NCI-H82 (cell line): ENCODE measurements around the gene PAK6.

Source experiments
- DNase-seq: peaks from one replicate; lab custom pipeline; 2025; lab: John Stamatoyannopoulos, UW

Gene PAK6

GRCh38 chr15:40310001-40310959, 71.4 kb downstream of the PAK6 start:
- peak; percentile 83 for DNase-seq

- no peak for DNase-seq
Measured at GRCh38 chr15:40310993-40311392, 72.1 kb downstream of the PAK6 start.

GRCh38 chr15:40312370-40313158, 73.7 kb downstream of the PAK6 start:
- DNase-seq: no peak

- DNase-seq: peak; percentile 97
Measured at GRCh38 chr15:40313531-40314398, 74.9 kb downstream of the PAK6 start.

- no peak for DNase-seq
Measured at GRCh38 chr15:40314723-40315276, 75.9 kb downstream of the PAK6 start.

GRCh38 chr15:40316931-40317330, 78.1 kb downstream of the PAK6 start:
- no peak for DNase-seq

- no peak for DNase-seq
Measured at GRCh38 chr15:40317580-40317979, 78.7 kb downstream of the PAK6 start.

GRCh38 chr15:40320409-40320808, 81.5 kb downstream of the PAK6 start:
- no peak for DNase-seq

- peak; percentile 91 for DNase-seq
Measured at GRCh38 chr15:40320931-40321371, 82.1 kb downstream of the PAK6 start.

- peak; percentile 30 for DNase-seq
Measured at GRCh38 chr15:40322531-40323238, 83.8 kb downstream of the PAK6 start.

- peak; percentile 98 for DNase-seq
Measured at GRCh38 chr15:40323239-40323952, 84.5 kb downstream of the PAK6 start, which contains the start of gene INAFM2. Gene INAFM2, plus strand, starts transcription at chr15:40323692. Its CDS starts 364 bp downstream, at chr15:40324056.

GRCh38 chr15:40323953-40324937, 85.4 kb downstream of the PAK6 start:
- peak; percentile 31 for DNase-seq

GRCh38 chr15:40325188-40325587, 86.3 kb downstream of the PAK6 start:
- DNase-seq: no peak

- no peak for DNase-seq
Measured at GRCh38 chr15:40325700-40326099, 86.8 kb downstream of the PAK6 start.
